Loucy (cell line): ENCODE measurements around the gene BANP.
A peak's percentile ranks its signal among the peaks of the same experiment; 100 is the strongest.

Experiments
- H2AFZ ChIP-seq: fragments of 200-600 bp; sonication (generic); 2 replicates; pipeline ENCODE4 v1.6.0; 2016; ENCODE audit warnings: antibody characterized with exemption, mild to moderate bottlenecking, low read length, moderate library complexity
- H3F3A ChIP-seq: fragments of 200-600 bp; 2 replicates; pipeline ENCODE4 v1.6.0; 2016; ENCODE audit warnings: antibody characterized with exemption, low read depth, mild to moderate bottlenecking
- H3K27me3 ChIP-seq: fragments of 200-600 bp; sonication (generic); 2 replicates; pipeline ENCODE4 v1.6.1; 2014; ENCODE audit warnings: low read length, mild to moderate bottlenecking; ENCODE audit not compliant: insufficient read depth, poor library complexity, severe bottlenecking
- H3K36me3 ChIP-seq: fragments of 200-600 bp; sonication (generic); 2 replicates; pipeline ENCODE4 v1.6.1; 2016; ENCODE audit warnings: low read length; ENCODE audit not compliant: insufficient read depth
- H3K4me1 ChIP-seq: fragments of 200-600 bp; sonication (generic); 2 replicates; pipeline ENCODE4 v1.5.1; 2014; ENCODE audit warnings: low read length, mild to moderate bottlenecking; ENCODE audit not compliant: insufficient read depth, poor library complexity, severe bottlenecking
- H3K4me2 ChIP-seq: fragments of 200-600 bp; sonication (generic); 2 replicates; pipeline ENCODE4 v1.6.0; 2014; ENCODE audit warnings: antibody characterized with exemption, low read length, low read depth, mild to moderate bottlenecking; ENCODE audit not compliant: poor library complexity, severe bottlenecking
- H3K4me3 ChIP-seq: fragments of 200-600 bp; sonication (generic); 2 replicates; pipeline ENCODE4 v1.5.1; 2014; ENCODE audit warnings: low read length, mild to moderate bottlenecking, mixed read lengths; ENCODE audit not compliant: poor library complexity, severe bottlenecking
- H3K79me2 ChIP-seq: fragments of 200-600 bp; sonication (generic); 2 replicates; pipeline ENCODE4 v1.6.1; 2014; ENCODE audit warnings: low read length; ENCODE audit not compliant: insufficient read depth
- H3K9ac ChIP-seq: fragments of 200-600 bp; sonication (generic); 2 replicates; pipeline ENCODE4 v1.6.0; 2014; ENCODE audit warnings: mild to moderate bottlenecking, low read depth, low read length, moderate library complexity; ENCODE audit not compliant: poor library complexity, severe bottlenecking
- H3K9me2 ChIP-seq: fragments of 200-600 bp; sonication (generic); replicated peaks from 2 replicates; pipeline ENCODE4 v1.6.1; 2016; ENCODE audit warnings: low read depth, low read length, mixed read lengths
- H3K9me3 ChIP-seq: fragments of 200-600 bp; sonication (generic); 2 replicates; pipeline ENCODE4 v1.6.1; 2014; ENCODE audit warnings: mild to moderate bottlenecking, antibody characterized with exemption, low read length, low read depth; ENCODE audit not compliant: insufficient read depth
- H4K20me1 ChIP-seq: fragments of 200-600 bp; sonication (generic); 2 replicates; pipeline ENCODE4 v1.6.0; 2014; ENCODE audit warnings: antibody characterized with exemption, low read length, mild to moderate bottlenecking; ENCODE audit not compliant: insufficient read depth, poor library complexity, severe bottlenecking
- EZH2phosphoT487 ChIP-seq: fragments of 200-600 bp; IDR thresholded peaks from 2 replicates; pipeline ENCODE4 v1.6.1; 2018; ENCODE audit warnings: antibody characterized with exemption, mild to moderate bottlenecking, moderate library complexity, borderline replicate concordance
- TF ChIP-seq, protein P1 (sequence below): fragments of 200-600 bp; sonication (generic); conservative IDR thresholded peaks from 2 replicates; pipeline ENCODE4 v1.5.1; 2014; ENCODE audit warnings: mild to moderate bottlenecking, antibody characterized with exemption, low read length

Gene BANP

DNA sequence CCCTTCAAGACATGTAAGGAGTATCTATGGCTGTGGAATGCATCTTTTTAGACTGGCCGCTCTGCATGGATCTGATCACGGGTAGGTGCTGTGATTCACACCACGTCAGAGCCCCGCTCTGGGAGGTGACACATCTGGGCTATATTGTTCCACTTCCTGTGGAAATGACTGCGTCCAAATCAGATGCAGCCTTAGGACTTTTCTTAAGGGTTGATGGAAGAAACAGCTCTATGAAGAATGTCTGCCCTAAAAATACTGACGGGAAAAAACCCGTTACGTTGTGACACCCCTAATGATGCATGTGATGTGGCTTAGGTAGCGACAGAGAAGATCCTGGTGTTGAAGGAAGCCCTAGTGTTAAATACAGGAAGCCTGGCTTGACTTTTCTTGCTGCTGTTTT is 12.2 kb downstream of the BANP start:
- Histone ChIP-seq H3K9me2 (no peaks in the 10 kb centered on the region), H3K79me2 (peaks cover 80% of the 10 kb centered on the region), H3F3A (peaks cover 2% of the 10 kb centered on the region; the same call in 1 of the 2 replicates), H3K9me3 (no peaks in the 10 kb centered on the region), H4K20me1 (no peaks in the 10 kb centered on the region), H3K4me3 (peak overlapping the region; percentile 57), H2AFZ (no peak overlapping the region), H3K4me2 (peak overlapping the region; percentile 66), H3K4me1 (peaks cover 31% of the 10 kb centered on the region), H3K27me3 (no peaks in the 10 kb centered on the region), H3K9ac (peak overlapping the region; percentile 52), H3K36me3 (no peaks in the 10 kb centered on the region)
- TF ChIP-seq EZH2phosphoT487: no peak
- TF ChIP-seq, protein P1, sequence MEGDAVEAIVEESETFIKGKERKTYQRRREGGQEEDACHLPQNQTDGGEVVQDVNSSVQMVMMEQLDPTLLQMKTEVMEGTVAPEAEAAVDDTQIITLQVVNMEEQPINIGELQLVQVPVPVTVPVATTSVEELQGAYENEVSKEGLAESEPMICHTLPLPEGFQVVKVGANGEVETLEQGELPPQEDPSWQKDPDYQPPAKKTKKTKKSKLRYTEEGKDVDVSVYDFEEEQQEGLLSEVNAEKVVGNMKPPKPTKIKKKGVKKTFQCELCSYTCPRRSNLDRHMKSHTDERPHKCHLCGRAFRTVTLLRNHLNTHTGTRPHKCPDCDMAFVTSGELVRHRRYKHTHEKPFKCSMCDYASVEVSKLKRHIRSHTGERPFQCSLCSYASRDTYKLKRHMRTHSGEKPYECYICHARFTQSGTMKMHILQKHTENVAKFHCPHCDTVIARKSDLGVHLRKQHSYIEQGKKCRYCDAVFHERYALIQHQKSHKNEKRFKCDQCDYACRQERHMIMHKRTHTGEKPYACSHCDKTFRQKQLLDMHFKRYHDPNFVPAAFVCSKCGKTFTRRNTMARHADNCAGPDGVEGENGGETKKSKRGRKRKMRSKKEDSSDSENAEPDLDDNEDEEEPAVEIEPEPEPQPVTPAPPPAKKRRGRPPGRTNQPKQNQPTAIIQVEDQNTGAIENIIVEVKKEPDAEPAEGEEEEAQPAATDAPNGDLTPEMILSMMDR: no peak

- Histone ChIP-seq H4K20me1 (no peaks in the 10 kb centered on the region), H3K79me2 (peaks cover 80% of the 10 kb centered on the region), H2AFZ (no peak overlapping the region), H3K4me2 (peak overlapping the region; percentile 66), H3K9me2 (no peaks in the 10 kb centered on the region), H3K27me3 (no peaks in the 10 kb centered on the region), H3K4me1 (peaks cover 31% of the 10 kb centered on the region), H3K36me3 (no peaks in the 10 kb centered on the region), H3K9me3 (no peaks in the 10 kb centered on the region), H3K9ac (peak overlapping the region; percentile 28), H3K4me3 (peak overlapping the region; percentile 57), H3F3A (peaks cover 2% of the 10 kb centered on the region; the same call in 1 of the 2 replicates)
- no peak for TF ChIP-seq EZH2phosphoT487
- TF ChIP-seq, protein P1: no peak
These were observed 12.9 kb downstream of the BANP start for GRCh38 chr16:87964049-87964659.

DNA sequence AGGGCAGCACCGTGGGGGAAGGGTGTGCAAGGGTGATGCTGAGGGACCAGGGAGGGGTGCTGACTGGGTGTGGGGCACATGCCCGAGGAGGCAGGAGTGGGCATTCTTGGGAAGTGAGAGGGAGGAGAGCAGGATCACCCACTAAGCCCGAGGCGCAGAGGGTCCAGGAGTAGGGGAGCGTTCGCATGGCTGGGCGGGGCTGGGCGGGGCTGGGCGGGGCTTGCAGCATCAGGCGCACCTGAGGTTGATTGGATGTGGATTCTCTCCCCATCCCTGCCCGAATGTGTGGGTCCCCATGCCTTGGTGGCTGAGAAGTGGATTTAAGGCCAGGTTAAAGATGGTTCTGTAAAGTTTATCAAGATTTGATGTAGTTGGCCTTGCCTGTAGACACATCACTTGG is 14.2 kb downstream of the BANP start:
- Histone ChIP-seq H4K20me1 (no peaks in the 10 kb centered on the region), H3K9me2 (no peaks in the 10 kb centered on the region), H3K4me3 (no peak overlapping the region), H3K9me3 (no peaks in the 10 kb centered on the region), H3F3A (peaks cover 2% of the 10 kb centered on the region; the same call in 1 of the 2 replicates), H3K4me1 (peaks cover 31% of the 10 kb centered on the region), H3K27me3 (no peaks in the 10 kb centered on the region), H3K79me2 (peaks cover 77% of the 10 kb centered on the region), H3K9ac (no peak overlapping the region), H3K4me2 (no peak overlapping the region), H3K36me3 (no peaks in the 10 kb centered on the region), H2AFZ (no peak overlapping the region)
- TF ChIP-seq, protein P1: no peak
- TF ChIP-seq EZH2phosphoT487: no peak
